H1 (cell line): Measurements from ENCODE around the gene LIX1L. TPM values are rescaled to one million over a fixed set of nuclear protein-coding genes. Genes with fewer than 3 reads are reported as not detected.

ENCODE experiments used
- ASH2L ChIP-seq: fragments of 200-600, 300-600 bp; sonication (generic); IDR thresholded peaks from one replicate; pipeline ENCODE4 v1.7.1; 2017; ENCODE audit warnings: low read length
- BACH1 ChIP-seq: IDR thresholded peaks from 2 replicates; pipeline ENCODE4 v1.6.1; 2012; ENCODE audit warnings: low read length, improper control_type of control experiment
- CHD7 ChIP-seq: fragments of 300-600 bp; sonication (generic); IDR thresholded peaks from 2 replicates; pipeline ENCODE4 v1.7.1; 2012; ENCODE audit warnings: low read length, moderate library complexity, mild to moderate bottlenecking, inconsistent platforms; ENCODE audit not compliant: insufficient replicate concordance
- KDM5A ChIP-seq: fragments of 200-600 bp; IDR thresholded peaks from 2 replicates; pipeline ENCODE4 v1.7.1; 2012; ENCODE audit warnings: mild to moderate bottlenecking, low read length, inconsistent platforms, mixed read lengths
- POLR2AphosphoS5 ChIP-seq: IDR thresholded peaks from 2 replicates; pipeline ENCODE4 v1.6.1; 2011; ENCODE audit warnings: low read depth, low read length
- SP1 ChIP-seq: IDR thresholded peaks from 2 replicates; pipeline ENCODE4 v1.6.1; 2011; ENCODE audit warnings: low read depth, low read length
- ZNF274 ChIP-seq: IDR thresholded peaks from 2 replicates; pipeline ENCODE4 v1.7.0; 2012; ENCODE audit warnings: low read length, borderline replicate concordance; ENCODE audit errors: extremely low read depth
- polyA plus RNA-seq, 7 experiments: library from polyadenylated mRNA; depleted of rRNA in 3 of 7; stranded (reverse) in 5 of 7; unstranded in 2 of 7; fragments of >200 nt in 5 of 7; fragments of 200-250 nt in 2 of 7; gene quantifications; 1 replicate in 5 of 7; 2 replicates in 1 of 7; 4 replicates in 1 of 7; pipeline versions ENCODE4 v1.2.1 to v1.2.3, GENCODE V29; 2011 to 2013; ENCODE audit warnings: missing spikeins in 2 of 7, mixed read lengths in 2 of 7
- total RNA-seq: library from RNA; stranded (reverse); fragmentation: NEBNext Ultra II Directional; extraction: Animal tissue kit (Norgen Biotek cat#: 25700); gene quantifications from 2 replicates; pipeline ENCODE4 v1.2.1, GENCODE V29; 2021

LIX1L gene
- total and polyA plus RNA-seq, 2 of the 8 experiments (the other 6 are each of a cell fraction or from before 2014, with no cell fraction given): 2.9 to 3.7 TPM

GRCh38 chr1:145978471-145978853 is 20.6 kb upstream of the LIX1L start (continued):
- TF ChIP-seq CHD7: no peak
- TF ChIP-seq ASH2L: no peak
- TF ChIP-seq ZNF274: no peak
- TF ChIP-seq POLR2AphosphoS5: no peak
- TF ChIP-seq KDM5A: no peak
- no peak for TF ChIP-seq SP1
- no peak for TF ChIP-seq BACH1
- TF ChIP-seq, all 59 proteins: peak for 0
